GM12874 (cell line): ENCODE measurements around the gene CFAP20DC.

Source experiments
- TF ChIP-seq, protein P1 (sequence below): IDR thresholded peaks from 2 replicates; pipeline ENCODE4 v1.5.1; 2011; ENCODE audit warnings: low read depth, mild to moderate bottlenecking, control low read depth, low read length, moderate library complexity; ENCODE audit not compliant: insufficient read depth

Gene CFAP20DC

DNA sequence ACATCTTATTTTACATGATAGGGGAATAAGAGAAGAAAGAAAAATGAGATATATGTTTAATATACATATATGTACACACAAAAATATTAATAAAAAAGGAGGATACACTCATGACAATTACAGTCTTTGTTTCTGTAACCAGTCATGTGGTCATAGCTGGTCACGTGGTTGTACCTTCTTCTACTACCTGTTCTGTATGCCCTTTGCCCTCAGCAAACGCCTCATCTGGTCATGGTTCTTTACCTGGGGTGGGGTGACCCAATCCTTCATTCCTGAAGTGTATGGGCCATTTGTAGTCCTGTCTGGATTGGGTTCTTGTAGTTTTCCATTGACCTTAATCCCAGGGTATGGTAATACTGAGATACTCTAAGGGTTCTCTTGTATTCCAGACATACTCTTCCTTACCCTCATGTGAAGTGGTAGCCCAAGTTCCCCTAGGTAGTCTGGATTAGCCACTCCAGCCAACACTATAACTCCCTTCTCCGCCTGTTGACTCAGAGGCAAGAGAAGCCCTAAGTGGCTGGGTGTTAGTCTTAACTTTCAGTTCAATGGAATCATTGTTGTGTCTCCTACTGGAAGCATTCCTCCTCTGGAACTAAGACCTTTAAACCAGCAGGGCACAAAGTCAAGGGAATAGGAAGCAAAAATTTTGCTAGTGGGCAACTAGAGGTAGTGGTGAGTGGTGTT, 336.0 kb downstream of the CFAP20DC start:
- TF ChIP-seq, protein P1, sequence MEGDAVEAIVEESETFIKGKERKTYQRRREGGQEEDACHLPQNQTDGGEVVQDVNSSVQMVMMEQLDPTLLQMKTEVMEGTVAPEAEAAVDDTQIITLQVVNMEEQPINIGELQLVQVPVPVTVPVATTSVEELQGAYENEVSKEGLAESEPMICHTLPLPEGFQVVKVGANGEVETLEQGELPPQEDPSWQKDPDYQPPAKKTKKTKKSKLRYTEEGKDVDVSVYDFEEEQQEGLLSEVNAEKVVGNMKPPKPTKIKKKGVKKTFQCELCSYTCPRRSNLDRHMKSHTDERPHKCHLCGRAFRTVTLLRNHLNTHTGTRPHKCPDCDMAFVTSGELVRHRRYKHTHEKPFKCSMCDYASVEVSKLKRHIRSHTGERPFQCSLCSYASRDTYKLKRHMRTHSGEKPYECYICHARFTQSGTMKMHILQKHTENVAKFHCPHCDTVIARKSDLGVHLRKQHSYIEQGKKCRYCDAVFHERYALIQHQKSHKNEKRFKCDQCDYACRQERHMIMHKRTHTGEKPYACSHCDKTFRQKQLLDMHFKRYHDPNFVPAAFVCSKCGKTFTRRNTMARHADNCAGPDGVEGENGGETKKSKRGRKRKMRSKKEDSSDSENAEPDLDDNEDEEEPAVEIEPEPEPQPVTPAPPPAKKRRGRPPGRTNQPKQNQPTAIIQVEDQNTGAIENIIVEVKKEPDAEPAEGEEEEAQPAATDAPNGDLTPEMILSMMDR: no peak

DNA sequence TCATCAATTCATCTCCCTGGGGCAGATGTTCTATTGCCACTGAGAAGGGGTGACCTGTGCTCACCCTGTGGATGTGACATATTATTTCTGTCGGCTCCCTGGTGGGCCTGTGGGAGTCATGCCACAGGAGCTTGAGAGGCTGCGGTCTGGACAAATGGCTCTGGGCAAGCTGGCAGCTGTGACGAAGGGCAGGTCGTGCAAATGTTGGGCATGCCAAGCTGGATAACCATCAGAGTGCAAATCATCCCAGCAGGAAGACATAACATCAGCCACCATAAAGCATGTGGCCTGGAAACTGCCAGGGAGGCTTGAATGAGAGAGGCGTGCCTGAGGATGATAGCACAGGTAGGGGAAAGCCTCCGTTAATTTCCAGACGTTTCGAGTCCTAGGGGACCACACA, 338.0 kb downstream of the CFAP20DC start:
- TF ChIP-seq, protein P1: no peak

DNA sequence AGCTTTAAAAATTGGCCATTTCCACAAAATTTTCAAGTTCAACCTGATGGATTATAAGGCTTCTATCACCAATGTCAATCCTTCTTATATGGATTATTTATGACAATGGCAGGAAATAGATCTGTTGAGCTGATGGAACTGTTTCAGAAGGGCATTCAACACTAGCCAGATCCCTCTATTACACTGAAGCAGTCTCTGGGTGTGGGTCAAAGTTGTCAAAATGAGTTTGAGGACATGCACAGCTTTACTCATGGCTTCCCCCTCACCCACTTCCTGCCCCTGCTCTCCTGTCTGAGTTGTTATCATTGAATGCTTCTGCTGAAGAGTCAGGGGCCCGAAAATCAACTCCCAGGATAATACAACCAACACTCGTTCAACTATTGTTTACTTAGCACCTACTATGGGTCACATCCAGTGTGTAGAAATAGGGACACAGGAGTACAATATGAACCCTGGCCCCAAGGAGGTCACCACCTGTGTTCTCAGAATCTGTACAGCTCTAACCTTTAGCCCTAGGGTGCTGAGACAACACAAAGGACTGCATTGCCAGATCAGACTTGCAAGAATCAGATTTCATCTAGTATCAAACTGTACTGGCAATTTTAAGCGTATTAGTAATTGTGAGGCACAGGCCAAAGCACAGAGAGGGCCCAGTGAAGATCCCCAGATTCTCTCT, 341.6 kb downstream of the CFAP20DC start:
- TF ChIP-seq, protein P1: no peak

DNA sequence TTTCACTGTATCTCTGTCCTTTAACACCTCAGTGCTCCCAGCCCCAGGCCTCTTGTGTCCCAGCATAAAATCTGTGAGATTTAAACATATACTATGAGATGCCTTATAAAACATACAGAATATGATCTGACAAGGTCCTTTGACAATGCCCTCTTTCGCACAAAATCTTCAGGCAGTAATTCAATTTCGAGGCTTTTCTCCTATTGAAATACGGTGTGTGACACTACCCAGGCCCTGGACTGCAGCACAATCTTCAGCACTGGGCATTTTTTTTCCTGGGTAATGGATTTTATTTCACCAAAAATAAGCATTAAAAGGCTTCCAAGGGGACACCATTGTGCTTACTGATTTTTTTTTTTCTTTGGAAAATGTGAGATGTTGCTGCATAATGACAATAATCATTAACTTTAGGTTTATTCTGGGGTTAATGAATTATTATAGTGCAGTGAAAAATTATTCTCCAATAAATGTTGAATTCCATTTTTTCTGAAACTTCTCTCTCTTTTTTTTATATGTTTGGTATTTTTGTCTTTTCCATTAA, 342.4 kb downstream of the CFAP20DC start:
- TF ChIP-seq, protein P1: no peak

DNA sequence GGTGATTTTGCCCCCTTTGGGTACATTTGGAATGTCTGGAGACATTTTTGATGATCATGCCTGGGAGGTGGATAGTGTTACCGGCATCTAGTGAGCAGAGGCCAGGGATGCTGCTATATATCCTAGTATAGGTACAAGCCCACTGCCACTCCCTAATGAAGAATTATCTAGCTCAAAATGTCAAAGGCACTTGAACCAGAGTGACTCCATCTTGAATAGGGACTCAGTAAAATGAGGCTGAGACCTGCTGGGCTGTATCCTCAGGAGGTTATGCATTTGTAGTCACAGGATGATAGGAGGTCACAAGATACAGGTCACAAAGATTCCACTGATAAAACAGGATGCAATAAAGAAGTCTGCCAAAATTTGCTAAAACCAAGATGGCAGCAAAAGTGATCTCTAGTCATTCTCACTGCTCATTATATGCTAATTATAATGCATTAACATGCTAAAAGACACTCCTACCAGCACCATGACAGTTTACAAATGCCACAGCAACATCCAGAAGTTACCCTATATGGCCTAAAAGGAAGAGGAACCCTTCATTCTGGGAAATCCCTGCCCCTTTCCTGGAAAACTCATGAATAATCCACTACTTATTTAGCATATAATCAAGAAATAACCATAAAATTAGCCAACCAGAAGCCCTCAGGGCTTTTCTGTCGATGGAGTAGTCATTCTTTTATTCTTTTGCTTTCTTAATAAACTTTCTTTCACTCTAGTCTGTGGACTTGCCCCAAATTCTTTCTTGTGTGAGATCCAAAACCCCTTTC, 343.2 kb downstream of the CFAP20DC start:
- TF ChIP-seq, protein P1: no peak

DNA sequence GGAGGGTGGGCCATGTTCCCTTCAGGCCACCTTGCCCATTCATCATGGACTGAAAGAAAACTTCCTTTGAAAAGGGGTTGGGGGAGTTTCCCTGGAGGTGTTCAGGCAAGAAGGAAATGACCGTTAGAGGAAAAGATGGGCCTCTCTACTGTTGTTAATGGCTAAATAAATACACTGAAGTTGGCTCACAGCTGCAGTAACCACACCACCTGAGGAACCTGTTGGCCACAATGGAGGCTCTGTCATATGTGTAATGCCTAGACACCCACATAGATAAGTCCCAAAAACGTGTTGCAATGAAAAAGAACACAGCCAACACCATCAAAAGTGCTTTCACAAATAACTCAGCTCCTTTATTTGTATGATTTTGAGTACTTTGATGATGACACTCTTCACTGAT, 345.1 kb downstream of the CFAP20DC start:
- TF ChIP-seq, protein P1: no peak

DNA sequence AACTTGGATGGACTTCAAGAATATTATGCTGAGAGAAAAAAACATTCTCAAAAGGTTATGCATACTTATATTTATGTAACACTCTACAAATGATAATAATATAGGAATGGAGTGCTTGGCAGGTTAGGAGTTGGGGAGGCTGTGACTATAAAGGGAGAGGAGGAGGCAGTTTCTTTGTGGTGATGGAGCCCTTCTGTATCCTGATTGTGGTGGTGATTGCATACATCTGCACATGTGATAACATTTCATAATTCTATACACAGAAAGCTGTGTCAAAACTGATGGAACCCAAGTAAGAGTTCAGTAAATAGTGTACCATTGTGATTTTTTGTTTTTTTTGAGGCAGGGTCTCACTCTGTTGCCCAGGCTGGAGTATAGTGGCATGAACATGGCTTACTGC, 351.6 kb downstream of the CFAP20DC start:
- TF ChIP-seq, protein P1: no peak
